Measurements from ENCODE around the gene LRRC15. TPM values are rescaled to one million over a fixed set of nuclear protein-coding genes. Genes with fewer than 3 reads are reported as not detected.

LRRC15 gene
- total RNA-seq, 2 experiments from 2014 or later: not detected

DNA sequence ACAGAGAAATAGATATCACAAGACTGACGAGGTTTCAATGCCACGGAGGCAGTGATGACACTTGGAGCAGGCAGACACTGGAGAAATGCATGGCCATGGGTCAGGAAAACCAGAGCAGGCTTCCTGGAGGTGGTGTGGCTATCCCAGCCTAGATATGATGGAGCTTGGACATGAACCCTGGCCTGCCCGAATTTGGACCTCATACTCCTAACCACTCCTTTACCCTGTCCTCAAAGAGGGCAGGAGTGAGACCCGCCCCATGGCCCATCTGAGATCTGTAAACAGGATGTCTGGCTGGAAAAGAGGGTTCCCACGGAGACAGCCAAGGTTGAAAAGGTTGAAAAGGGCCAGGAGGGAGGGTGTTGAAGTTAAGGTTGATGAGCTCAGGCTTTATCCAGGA is 49.4 kb downstream of the LRRC15 start:
- H3K79me2 ChIP-seq (ENCODE audit: insufficient read depth, low read depth, low read length): no peaks in the 10 kb centered on the region
- no peak for TF ChIP-seq EZH2phosphoT487 (IDR thresholded peaks at IDR 0.05; ENCODE audit: borderline replicate concordance, low read depth, low read length)
- TF ChIP-seq, protein P1, sequence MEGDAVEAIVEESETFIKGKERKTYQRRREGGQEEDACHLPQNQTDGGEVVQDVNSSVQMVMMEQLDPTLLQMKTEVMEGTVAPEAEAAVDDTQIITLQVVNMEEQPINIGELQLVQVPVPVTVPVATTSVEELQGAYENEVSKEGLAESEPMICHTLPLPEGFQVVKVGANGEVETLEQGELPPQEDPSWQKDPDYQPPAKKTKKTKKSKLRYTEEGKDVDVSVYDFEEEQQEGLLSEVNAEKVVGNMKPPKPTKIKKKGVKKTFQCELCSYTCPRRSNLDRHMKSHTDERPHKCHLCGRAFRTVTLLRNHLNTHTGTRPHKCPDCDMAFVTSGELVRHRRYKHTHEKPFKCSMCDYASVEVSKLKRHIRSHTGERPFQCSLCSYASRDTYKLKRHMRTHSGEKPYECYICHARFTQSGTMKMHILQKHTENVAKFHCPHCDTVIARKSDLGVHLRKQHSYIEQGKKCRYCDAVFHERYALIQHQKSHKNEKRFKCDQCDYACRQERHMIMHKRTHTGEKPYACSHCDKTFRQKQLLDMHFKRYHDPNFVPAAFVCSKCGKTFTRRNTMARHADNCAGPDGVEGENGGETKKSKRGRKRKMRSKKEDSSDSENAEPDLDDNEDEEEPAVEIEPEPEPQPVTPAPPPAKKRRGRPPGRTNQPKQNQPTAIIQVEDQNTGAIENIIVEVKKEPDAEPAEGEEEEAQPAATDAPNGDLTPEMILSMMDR (conservative IDR thresholded peaks at IDR 0.05; ENCODE audit: low read length): no peak
- DNase-seq (ENCODE audit: low spot score): no peak
- intact Hi-C loops (cut with micrococcal nuclease; ENCODE audit: unreplicated experiment): no loop called here
- ChIA-PET CTCF (ENCODE audit: unreplicated experiment) (no interaction called here), POLR2A (no interaction called here)
- H3K9me2 ChIP-seq (ENCODE audit: insufficient read depth, low read length): no peaks in the 10 kb centered on the region
- H3K9me3 ChIP-seq (ENCODE audit: low read length): peaks cover 7% of the 10 kb centered on the region; the same call in 1 of the 2 replicates
- H3K36me3 ChIP-seq (ENCODE audit: insufficient read depth, low read length): no peaks in the 10 kb centered on the region
- no peaks in the 10 kb centered on the region for H3K4me1 ChIP-seq (ENCODE audit: insufficient read depth, low read length, poor library complexity, severe bottlenecking)
- H3K4me3 ChIP-seq (ENCODE audit: low read depth, low read length, poor library complexity, severe bottlenecking): no peak overlapping the region
- BruUV-seq (replicated peaks): no TSS peak
- H3K4me2 ChIP-seq (ENCODE audit: low read length): no peak overlapping the region
- no peak overlapping the region for H3K27ac ChIP-seq (ENCODE audit: low read depth, low read length, poor library complexity, severe bottlenecking)
- H2AFZ ChIP-seq (ENCODE audit: low read length): no peak overlapping the region
- no peaks in the 10 kb centered on the region for H4K20me1 ChIP-seq (ENCODE audit: insufficient read depth, low read length)

DNA sequence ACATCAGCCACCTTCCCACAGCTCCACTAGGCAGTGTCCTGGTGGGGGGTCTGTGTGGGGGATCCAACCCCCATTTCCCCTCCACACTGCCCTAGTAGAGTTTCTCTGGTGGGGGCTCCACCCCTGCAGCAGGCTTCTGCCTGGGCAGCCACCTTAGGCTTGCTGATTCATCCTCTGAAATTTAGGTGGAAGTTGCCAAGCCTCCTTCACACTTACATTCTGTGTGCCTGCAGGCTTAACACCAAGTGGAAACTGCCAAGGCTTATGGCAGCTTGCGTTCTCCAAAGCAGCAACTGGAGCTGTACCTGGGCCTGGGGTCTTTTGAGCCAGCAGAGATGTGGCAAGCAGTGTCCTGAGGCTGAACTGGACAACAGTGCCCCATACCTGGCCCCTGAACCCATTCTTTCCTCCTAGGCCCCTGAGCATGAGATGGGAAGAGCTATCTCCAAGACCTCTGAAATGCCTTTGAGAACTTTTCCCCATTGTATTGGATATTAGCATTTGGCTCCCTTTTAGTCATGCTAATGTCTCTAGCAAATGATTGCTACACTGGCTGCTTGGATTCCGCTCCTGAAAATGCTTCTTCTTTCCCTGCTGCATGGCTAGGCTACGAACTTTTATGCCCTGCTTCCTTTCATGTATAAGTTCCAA is 50.9 kb downstream of the LRRC15 start:
- H3K9me2 ChIP-seq (ENCODE audit: insufficient read depth, low read length): no peaks in the 10 kb centered on the region
- no TSS peak for BruUV-seq (replicated peaks)
- H3K4me2 ChIP-seq (ENCODE audit: low read length): no peak overlapping the region
- H3K9me3 ChIP-seq (ENCODE audit: low read length): no peaks in the 10 kb centered on the region
- DNase-seq (ENCODE audit: low spot score): no peak
- no peak overlapping the region for H3K27ac ChIP-seq (ENCODE audit: low read depth, low read length, poor library complexity, severe bottlenecking)
- H4K20me1 ChIP-seq (ENCODE audit: insufficient read depth, low read length): no peaks in the 10 kb centered on the region
- POLR2A ChIA-PET: no interaction called here
- H3K4me1 ChIP-seq (ENCODE audit: insufficient read depth, low read length, poor library complexity, severe bottlenecking): no peaks in the 10 kb centered on the region
- H3K36me3 ChIP-seq (ENCODE audit: insufficient read depth, low read length): no peaks in the 10 kb centered on the region
- no peak overlapping the region for H3K4me3 ChIP-seq (ENCODE audit: low read depth, low read length, poor library complexity, severe bottlenecking)
- CTCF ChIA-PET (ENCODE audit: unreplicated experiment): no interaction called here
- TF ChIP-seq, protein P1 (conservative IDR thresholded peaks at IDR 0.05; ENCODE audit: low read length): no peak
- TF ChIP-seq EZH2phosphoT487 (IDR thresholded peaks at IDR 0.05; ENCODE audit: borderline replicate concordance, low read depth, low read length): no peak
- H3K79me2 ChIP-seq (ENCODE audit: insufficient read depth, low read depth, low read length): no peaks in the 10 kb centered on the region
- intact Hi-C loops (cut with micrococcal nuclease; ENCODE audit: unreplicated experiment): loop anchor here (5.0 kb wide), 1 partner anchor 651 kb away; no protein-coding TSS in a partner anchor
- H2AFZ ChIP-seq (ENCODE audit: low read length): no peak overlapping the region

DNA sequence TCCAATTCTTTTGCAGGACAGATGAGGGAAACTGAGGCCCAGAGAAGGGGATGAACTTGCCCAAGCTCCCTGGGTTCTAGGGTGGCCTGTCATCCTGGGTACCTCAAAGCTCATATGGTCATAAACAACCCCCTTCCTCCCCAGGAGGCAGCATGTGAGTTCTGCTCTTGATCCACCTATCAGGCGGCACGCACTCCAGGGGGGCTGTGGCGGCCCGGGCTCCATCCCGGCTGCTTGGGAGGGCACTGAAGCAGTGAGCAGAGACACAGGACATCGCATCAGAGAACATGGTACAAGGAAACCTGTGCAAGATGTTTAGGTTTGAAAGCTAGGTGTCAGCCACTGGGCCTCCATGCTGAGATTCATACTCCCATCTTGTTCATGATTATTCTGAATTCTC is 52.6 kb downstream of the LRRC15 start:
- Histone ChIP-seq H3K79me2 (ENCODE audit: insufficient read depth, low read depth, low read length) (no peaks in the 10 kb centered on the region), H3K4me3 (ENCODE audit: low read depth, low read length, poor library complexity, severe bottlenecking) (no peak overlapping the region), H4K20me1 (ENCODE audit: insufficient read depth, low read length) (no peaks in the 10 kb centered on the region), H3K4me2 (ENCODE audit: low read length) (no peak overlapping the region), H3K4me1 (ENCODE audit: insufficient read depth, low read length, poor library complexity, severe bottlenecking) (no peaks in the 10 kb centered on the region), H3K36me3 (ENCODE audit: insufficient read depth, low read length) (no peaks in the 10 kb centered on the region), H2AFZ (ENCODE audit: low read length) (no peak overlapping the region), H3K9me2 (ENCODE audit: insufficient read depth, low read length) (no peaks in the 10 kb centered on the region), H3K9me3 (ENCODE audit: low read length) (no peaks in the 10 kb centered on the region), H3K27ac (ENCODE audit: low read depth, low read length, poor library complexity, severe bottlenecking) (no peak overlapping the region)
- intact Hi-C loops (cut with micrococcal nuclease; ENCODE audit: unreplicated experiment): loop anchor here (5.0 kb wide), 1 partner anchor 650 kb away; no protein-coding TSS in a partner anchor
- ChIA-PET POLR2A (no interaction called here), CTCF (ENCODE audit: unreplicated experiment) (interaction anchor here (0.7 to 1.1 kb wide), 2 partner anchors 14 to 214 kb away, joined by 3 to 4 read pairs; no protein-coding TSS in a partner anchor)
- BruUV-seq (replicated peaks): no TSS peak
- no peak for TF ChIP-seq EZH2phosphoT487 (IDR thresholded peaks at IDR 0.05; ENCODE audit: borderline replicate concordance, low read depth, low read length)
- TF ChIP-seq, protein P1 (conservative IDR thresholded peaks at IDR 0.05; ENCODE audit: low read length): no peak
- DNase-seq (ENCODE audit: low spot score): no peak
